HG02970 (cell line): ENCODE results near the gene AGK.
"Not testable (repeated sequence)": the region's sequence is repeated elsewhere in the genome, so short reads cannot be mapped to it uniquely, and the experiment has no call there.

Experiments used
- ATAC-seq: cut with Tn5 transposase; IDR thresholded peaks from one replicate; pipeline ENCODE4 v1.9.1; 2021; ENCODE audit warnings: mild to moderate bottlenecking, moderate library complexity, moderate number of reproducible peaks; ENCODE audit not compliant: unreplicated experiment, low FRiP score

Gene AGK

DNA sequence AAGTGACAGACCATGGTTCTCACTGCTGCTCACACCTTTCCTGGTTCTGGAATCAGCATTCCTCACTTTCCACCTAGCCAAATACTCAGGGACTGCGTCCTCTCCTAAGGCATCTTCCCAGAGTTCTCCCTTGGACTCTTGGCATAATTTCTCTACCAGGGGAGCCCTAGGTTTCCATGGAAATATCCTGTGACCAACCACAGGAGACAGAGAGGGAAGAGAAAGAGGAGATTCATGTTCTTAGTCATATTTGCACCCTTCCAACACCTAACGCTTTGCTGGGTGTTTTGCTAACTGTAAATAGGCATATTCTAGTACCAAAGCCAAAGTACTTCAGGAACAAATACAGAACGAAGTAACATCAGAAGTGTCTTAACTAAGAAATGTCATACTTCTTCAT lies 122.1 kb downstream of the AGK start:
- ATAC-seq = no peak

DNA sequence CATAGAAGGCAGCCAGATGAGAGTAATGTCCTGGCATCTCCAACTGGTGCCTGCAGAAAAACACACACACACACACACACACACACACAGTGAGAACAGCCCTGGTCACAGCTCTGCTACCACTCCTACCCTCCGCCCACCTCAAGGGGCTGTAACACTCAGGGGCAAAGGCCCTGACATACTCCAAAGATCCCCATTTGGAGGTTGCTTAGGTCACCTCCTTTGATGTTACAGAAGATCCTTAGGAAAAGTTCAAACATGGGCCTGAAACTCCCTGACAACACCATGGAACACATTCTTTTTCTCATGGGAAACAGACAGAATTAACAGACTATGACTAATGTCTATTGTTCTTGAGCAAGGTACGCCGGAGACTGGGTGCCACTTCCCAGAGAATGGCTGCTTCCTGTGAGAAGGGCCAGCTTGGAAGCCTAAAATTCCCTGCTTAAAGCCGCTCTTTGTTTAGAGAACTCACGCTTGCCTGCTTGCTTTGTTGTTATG lies 123.0 kb downstream of the AGK start:
- ATAC-seq = no peak

DNA sequence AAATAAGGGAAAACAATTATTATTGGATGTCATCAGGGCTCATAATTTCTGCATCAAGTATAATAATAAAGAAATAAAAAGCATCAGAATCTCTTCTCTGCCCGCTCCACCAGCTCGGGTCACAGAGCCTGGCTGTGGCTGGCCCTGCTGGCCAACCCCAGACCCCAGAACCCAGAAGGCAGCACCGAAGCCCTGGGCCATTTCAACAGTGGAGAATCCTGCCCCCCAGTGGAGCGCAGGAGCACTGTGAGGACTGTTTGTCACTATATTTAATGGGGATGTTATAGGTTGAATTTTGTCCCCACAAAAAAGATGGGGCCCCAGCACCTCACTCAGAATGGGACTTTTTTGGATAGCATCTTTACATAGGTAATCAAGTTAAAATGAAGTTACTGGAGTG lies 123.5 kb downstream of the AGK start:
- no peak for ATAC-seq

DNA sequence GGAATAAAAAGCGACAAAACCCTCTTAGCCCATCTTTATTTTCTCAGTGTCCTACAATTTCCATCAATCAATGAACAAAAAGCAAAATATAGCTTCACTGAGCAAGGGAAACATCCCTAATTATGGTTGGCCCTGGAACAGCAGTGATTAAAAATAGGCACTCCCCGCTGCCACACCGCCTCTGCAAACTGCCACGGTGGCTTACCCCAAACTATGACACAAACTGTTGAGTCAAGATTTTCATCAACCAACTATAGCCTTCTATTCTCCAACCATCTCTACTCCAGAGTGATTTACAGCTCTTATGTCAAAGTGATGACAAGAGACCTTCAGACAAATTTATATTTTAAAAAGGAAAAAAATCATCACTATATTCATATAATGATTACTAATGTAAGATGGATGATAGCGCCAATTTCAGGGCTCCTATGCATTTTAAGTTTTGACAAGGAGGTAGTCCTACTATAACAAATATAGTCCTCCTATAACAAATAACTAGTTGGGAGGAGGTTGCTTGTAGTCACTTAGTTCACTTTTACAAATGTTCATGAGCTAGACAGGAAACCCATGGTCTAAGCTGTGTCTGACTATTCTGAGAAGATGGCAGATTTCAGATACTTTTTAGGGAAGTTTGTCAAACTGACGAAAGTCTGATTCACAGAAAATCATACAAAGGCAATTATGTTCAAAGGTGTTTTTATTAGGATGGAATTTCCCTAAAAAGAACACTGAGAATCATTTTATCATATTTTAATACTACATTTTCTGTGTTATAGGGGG lies 124.4 kb downstream of the AGK start:
- ATAC-seq = no peak

DNA sequence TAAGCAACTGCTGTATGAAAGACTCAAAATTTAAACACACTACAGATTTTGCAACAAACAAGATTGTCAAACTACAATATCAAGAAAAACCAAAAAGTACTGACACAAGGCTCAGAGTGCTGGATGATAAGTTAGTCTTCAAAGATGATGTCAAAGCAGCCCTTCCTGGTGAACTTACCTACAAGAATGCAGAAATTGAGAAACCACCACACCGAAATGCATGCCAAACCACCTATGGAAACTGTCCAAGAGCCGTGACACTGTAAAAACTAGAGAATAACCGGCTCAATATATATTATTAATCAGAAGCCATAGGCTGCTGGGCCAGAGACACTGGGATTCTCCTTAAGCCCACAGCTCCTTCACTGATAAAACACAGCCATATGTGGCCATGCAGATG lies 125.4 kb downstream of the AGK start:
- no peak for ATAC-seq

DNA sequence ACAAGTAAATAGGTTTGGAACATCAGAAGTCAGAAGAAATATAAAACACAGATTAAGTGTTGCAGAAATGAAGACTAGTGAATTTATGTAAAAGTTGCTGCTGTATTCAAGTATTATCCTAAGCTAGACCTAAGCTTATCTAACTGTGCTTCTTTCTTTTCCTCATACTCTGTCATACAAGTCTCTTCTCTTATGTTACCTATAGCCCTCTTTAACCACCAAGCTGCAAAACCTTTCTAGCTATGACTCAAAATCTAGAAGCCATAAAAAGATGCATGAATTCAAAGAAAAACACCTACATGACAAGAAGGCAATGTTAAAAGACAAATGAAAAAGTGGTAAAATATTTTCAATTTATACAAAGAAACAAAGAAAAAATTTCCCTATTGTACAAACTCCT lies 127.8 kb downstream of the AGK start:
- no peak for ATAC-seq

DNA sequence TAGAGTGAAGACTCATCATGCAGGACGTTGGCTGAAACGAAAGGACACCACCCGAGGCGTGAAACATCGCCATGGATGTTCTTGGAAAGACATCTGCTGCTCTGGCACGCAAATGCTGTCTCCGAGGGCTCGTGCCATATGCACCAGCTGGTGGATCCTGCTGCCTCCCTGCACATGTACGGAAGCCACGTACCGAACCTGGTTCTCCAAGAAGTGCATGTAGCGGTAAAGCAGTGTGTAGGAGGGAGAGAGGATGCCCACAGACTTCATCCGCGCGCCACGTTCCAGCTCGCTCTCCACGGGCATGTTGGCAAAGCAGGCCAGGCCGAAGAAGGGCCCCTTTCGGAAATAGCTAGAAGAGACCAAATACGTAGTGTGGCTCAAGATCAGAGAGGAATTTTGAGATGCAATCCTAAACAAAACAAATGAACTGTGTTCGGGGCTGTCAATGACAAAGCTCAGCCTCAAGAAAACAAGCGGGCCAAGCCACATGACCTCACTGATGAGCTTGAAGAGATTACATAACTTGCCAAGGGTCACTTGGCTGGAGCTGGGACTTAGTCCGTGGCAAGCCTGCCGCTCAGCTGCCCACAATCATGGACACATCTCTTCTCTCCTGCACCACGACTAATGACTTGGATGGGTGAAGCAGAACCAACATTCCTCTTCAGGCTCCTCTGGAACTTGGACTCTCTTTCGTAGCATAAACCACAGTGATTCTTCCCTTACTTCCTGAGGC lies 134.2 kb downstream of the AGK start:
- ATAC-seq = no peak

DNA sequence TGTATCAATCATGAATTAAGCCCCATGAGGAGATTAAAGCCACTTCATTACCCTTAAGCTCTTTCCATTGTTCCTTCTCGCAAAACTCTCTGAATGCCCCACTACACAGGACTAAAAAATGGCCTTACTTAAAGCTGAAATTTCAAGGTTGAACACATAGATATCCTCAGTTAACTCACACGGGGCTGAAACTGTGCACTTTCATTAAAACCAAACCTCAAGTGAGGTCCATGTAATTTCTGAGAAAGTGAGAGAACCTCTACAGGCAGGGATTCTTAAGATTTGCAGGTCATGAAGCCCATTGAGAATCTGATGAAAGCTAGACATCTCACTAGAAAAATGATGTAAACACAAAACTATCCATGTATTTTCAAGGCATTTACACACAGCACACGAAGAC lies 134.9 kb downstream of the AGK start:
- no peak for ATAC-seq

DNA sequence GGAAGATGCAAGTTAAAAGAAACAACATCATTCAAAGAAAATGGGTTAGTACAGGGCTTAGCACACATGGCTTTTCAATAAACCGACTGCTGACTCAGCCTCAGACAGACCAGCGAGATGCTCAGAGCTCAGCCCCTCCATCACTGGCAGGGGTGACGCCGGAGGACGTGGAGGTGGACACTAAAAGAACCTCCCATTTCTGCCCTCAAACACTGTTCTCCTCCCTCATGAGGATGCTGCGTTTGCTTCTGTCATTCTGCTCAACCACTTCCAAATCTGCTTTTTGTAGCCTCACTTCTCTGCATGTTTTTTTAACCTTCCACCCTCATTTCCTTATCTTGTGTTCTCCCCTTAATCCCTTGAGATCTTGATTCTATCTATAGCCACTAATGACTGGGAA lies 135.5 kb downstream of the AGK start:
- ATAC-seq = no peak

DNA sequence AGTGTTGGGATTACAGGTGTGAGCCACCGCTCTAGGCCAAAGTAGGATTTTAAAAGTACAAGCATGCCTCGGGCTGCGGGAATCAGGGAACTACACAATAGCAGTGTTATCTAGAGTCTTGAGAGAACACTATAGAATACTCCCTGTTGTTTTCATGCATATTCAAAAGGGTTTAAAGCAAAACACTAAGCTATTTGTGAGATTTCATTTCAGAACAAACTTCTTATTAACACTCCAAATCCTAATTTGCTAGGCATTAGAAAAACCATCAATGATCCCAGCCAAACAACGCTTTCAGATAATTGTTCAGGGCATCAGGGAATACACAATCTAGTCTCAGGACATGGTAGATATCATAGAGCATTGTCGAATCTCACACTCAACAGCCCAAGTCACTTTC lies 136.8 kb downstream of the AGK start:
- ATAC-seq = no peak

DNA sequence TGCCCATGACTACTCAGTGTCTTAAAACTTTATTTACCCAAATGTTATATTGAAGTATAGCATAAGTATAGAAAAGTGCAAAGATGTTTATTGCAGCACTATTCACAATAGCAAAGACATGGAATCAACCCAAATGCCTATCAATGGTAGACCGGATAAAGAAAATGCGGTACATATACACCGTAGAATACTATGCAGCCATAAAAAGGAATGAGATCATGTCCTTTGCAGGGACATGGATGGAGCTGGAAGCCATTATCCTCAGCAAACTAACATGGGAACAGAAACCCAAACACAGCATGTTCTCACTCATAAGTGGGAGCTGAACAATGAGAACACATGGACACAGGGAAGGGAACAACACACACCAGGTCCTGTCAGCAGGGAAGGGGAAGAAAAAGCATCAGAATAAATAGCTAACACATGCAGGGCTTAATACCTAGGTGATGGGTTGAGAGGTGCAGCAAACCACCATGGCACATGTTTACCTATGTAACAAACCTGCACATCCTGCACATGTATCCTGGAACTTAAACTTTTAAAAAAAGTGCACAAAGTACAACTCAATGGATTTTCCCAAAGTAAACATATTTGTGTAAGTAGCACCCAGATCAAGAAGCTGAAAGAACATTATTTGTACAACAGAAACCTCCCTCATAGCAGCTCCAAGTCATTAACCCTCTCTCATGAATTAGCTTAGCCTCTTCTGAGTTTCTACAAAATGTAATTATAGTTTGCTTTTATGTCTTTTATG lies 138.0 kb downstream of the AGK start:
- ATAC-seq = not testable (repeated sequence)

DNA sequence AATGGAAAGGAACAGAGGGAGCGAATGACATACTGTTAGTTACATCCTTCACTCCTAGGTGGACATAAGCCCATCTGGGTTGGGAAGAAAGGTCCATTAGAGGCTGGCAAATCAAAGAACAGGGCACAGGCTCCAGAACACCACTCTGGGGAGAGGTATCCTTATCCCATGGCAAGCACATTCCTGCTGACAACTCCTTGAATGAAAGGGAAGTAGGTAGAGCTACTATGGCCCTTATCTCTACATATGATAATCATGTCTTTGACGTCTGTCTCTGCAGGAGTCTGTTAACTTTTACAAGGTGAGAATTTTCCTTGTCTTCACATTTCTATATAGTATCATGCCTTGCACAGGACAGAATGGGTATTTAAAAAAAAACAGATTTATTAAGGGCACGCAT lies 140.3 kb downstream of the AGK start:
- ATAC-seq = no peak

DNA sequence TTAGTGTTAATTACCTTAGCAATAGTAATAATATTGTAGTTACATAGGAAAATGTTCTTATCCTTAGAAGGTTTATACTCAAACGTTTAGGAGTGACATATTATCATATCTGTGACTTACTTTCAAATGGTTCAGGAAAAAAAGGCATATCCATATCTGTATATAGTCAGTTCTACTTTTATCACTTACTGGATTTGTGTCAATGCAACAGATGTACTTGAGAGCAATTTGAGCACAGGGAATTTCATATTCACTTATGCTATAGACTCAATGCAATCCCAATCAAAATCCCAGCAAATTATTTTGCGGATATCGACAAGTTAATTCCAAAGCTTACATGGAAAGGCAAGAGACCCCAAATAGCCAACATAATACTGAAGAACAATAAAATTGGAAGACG lies 140.8 kb downstream of the AGK start:
- no peak for ATAC-seq

DNA sequence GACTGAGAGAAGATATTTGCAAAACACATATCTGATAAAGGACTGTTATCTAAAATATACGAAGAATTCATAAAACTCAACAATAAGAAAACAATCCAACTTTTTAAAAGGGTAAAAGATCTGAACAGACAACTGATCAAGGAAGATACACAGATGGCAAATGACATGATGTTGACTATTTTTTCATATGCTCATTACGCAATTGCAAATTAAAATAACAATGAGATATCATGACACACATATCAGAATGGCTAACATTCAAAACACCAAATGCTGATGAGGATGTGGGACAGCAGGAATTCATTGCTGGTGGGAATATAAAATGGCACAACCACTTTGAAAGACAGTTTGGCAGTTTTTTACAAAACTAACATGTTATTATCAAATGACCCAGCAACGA lies 141.9 kb downstream of the AGK start:
- no peak for ATAC-seq

DNA sequence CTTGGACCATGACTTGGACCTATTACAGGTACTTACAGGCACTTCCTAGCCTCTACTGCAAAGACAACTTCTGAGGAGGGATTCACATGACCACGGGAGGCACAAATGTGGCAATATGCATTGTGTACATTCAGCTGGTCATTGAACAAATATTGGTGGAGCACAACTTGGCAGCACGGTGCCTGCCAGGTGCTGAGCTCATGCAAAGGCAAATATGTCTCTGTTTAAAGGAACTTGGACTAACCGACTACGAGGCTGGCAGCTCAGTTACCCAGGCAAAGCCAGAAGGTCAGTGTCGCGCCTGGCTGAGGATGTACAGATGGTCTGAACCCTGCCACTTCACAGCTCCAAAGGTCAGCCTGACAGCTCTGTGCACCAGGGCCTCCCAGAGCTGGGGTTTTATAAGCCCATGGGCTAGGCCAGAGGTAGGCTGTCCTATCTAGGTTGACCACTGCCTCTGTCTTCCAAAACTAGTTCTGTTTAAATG lies 144.6 kb downstream of the AGK start:
- no peak for ATAC-seq

DNA sequence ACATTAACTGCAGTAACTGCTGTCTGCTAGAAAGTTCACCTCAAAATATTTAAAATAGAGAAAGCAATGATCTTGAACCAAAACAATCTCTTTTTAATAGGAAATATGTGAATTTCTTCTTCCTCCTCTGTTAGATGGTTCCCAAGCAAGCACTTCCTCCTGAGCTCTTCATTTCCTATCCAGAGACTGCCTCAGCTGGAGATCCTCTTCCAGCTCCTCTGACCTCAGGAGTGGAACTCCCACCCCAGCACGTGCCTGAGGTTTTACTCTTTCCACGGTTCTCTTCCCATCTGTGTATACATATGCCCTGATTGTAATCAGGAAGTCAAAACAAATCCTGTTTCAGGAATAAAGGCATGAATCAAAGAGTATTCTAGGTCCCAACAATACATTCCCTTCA lies 145.1 kb downstream of the AGK start:
- ATAC-seq = no peak

DNA sequence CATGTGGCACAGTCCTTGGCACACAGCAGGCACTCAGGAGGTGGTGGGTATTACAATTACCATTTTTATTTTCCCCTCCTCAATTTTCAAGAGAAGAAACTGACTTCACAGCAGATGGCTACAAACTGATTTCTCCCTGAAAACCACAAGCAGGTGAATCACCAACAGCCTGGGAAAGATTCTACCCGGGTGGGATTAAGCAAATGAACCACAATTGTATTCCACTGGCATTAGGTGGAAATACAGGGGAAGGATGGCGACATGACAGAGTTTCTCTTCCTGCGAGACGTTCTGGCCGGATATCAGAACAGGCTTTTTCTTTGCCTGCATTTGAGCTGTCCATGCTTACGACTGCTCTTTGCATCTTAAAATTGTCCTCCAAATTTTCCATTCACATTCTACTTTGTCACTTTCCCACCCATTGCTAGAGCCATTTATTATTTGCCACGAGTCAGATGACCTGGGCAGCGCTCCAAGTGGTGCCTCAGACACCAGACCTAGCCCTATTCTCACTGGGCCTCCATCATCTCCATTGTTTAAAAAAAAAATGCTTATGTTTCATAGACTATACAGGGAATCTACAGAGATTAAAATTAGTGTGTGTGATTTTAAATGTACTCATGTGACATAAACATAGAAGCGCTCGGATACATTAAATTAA lies 146.1 kb downstream of the AGK start:
- no peak for ATAC-seq

DNA sequence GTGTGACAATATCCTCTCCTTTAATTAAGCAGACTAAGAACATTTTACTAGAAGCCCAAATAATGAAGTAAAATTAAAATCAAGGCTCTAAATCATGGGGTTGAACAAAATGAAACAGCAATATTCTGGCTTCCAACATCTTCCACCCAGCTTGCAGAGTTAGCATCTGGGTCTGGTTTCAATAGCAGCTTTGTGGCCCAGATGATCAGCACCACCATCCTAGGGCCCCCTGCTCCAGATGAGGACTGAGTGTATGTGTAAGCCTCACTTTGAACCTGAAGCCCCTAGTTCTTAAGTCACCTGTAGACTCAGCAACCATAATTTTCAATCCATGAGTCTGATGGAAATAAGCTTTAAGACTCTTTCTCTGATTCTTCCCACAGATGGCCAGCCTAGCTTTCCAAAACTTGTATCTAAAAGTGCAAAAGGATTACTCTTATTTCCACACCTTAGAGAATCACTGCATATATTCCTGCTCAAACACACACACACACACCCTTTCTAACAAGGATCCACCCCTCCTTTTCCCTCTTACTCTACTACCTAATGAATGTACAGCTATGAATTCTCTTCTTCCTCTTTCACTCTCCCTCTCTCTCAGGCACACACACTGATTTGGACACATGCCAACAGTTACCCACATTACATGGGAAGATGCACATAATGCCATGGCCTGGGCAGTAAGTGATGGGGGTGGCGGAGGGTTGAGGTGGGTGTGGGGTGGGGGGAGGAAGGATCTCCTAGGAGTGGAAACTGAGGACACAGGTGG lies 147.2 kb downstream of the AGK start:
- ATAC-seq = no peak

DNA sequence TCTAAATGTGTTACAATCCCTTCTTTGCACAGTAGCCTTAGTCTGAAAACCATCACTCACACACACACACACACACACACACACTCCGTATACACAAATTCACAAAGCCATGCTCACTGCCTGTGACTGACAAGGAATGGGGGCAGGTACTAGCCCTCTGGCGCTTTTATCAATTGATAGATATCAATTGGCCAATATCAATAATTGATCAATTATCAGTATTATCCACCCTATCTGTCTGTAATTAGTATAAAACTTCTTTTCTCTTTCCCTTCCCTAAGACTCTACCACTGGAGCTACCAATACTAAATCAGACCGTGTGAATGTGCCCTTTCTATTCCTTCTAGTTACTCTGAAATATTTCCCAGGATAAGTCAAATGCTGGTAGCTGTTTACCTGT lies 148.7 kb downstream of the AGK start:
- ATAC-seq = no peak

DNA sequence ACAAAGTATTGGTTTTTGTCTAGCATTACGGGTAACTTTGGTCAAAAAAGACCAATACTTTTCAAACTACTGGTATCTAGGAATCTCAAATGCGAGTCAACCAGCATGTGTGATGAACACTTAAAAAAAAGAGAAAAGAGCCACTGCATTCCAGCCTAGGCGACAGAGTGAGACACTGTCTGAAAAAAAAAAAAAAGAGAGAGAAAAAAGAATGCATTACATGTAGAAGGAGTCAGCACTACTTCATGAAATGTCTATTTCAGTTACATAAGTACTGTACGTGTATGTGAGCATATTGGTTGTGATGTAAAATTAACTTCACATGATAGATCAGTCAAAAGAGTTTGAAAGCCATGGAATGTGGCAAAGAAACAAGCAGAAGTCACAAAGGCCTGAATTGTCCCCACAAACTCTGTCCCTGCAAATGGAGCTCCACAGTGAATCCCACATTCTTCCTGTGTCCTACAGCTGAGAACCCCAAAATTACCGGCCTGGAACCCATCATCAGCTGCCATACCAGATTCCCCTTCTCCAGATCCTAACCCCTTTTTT lies 149.2 kb downstream of the AGK start:
- no peak for ATAC-seq
